GM21381 (cell line): ENCODE measurements around the gene ADI1.
A peak's percentile ranks its signal among the peaks of the same experiment; 100 is the strongest.
"Not testable (repeated sequence)": the region's sequence is repeated elsewhere in the genome, so short reads cannot be mapped to it uniquely, and the experiment has no call there.

Source experiments
- ATAC-seq: cut with Tn5 transposase; IDR thresholded peaks from one replicate; pipeline ENCODE4 v1.9.1; 2021; ENCODE audit warnings: mild to moderate bottlenecking, moderate library complexity; ENCODE audit not compliant: unreplicated experiment

ADI1 gene

DNA sequence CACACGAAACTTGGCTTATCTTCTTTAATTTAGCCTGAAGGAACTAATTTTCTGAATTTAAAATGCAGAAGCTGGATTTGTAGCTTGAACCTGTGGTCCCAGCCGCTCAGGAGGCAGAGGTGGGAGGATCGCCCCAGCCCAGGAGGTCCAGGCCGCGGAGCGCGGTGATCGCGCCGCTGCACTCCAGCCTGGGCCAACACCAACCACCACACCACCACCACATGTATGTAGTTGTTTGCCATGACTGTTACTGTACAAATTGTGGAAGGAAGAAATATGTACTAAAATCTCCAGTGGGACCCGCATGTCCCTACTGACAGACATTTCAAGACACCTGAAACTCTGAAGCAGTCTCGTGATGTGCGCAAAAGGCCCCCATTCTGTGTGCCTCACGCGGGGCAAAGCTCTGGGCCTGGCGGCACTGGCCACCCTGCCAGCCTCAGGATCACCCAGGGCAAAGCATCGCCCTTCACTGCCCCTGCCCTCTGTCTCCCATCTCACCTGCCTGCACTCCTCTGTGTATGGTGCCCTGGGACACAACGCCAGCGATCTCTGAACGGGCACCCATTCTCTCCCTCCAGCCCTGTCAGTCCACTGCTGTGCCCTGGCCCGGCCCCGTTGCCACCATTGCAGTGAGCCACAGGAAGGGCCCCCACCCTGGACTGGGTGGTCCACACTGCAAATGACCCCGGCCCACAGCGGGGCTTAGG lies 10.1 kb upstream of the ADI1 start:
- ATAC-seq: no peak

DNA sequence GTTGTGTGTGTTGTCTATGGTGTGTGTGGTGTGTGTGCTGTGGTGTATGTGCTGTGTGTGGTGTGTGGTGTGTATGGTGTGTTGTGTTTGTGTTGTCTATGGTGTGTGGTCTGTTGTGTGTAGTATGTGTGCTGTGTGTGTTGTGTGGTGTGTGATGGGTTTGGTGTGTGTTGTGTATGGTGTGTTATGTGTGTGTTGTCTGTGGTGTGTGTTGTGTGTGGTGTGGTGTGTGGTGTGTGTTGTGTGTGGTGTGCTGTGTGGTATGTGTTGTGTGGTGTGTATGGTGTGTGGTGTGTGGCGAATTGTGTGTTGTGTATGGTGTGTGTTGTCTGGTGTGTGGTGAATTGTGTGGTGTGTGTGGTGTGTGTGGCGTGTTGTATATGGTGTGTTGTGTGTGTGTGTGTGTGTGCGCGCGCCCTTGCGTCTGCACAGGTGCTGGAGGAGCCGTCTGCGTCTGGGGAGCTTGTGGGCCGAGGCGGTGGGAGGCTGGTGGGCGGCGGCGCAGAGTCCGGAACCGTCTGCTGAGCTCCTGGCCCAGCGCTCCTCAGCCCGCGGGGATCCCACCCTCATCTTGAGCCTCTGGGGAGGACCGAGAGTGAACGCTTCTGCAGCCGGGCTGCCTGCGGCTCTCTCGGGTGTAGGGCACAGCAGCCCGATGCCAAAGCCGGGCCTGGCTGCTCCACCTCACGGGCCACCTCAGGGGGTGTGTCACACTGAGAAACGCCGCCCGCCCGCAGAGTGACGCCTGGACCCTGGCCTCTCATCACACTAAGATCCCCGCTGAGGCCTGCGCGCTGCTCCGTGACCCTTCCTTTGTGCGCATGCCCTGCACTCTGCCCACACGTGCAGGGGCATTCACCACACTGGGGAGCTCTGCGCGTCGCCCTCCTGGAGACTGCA lies 8.8 kb upstream of the ADI1 start:
- no peak for ATAC-seq

DNA sequence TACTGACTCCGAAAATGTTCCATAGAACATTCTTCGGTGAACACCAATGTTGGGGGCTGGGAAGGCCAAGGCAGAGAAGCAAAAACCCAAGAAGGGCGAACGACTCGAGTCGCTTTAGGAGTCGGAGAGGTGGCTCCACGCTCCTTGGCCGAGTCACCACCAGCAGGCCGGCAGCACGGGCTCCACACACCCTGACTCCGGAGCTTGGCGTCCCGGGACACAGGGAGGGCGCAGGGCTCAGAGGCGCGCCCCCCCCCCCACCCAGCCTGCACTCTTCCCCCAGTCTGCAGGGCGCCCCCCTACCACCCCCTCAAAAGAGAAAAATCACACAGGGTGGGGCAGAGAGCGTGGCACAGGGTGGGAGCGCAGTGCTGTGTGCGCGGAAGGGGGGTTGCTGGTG lies 7.5 kb upstream of the ADI1 start:
- ATAC-seq: no peak

DNA sequence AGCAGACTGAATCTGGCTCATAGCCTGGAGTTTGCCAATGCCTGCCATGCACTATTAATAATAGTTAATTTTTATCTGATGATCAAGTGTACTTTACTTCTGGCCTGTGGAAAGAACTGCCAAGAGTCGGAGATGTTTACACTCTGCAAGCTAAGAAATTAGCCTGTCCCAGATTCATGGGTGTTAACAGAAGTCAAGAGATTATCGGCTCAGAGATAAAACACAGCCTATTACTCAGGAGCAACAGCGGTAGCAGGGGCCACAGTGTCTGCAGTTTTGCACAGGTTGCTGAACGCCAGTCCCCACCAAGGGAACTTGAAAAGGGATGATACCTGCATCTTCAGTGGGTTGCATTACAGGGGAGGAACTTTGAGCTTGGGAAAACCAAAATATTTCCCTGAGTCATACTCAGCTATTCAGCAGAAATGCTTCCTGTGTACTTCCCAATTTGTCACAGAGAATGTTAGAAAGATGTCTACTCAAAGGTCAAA lies 4.3 kb upstream of the ADI1 start:
- no peak for ATAC-seq

DNA sequence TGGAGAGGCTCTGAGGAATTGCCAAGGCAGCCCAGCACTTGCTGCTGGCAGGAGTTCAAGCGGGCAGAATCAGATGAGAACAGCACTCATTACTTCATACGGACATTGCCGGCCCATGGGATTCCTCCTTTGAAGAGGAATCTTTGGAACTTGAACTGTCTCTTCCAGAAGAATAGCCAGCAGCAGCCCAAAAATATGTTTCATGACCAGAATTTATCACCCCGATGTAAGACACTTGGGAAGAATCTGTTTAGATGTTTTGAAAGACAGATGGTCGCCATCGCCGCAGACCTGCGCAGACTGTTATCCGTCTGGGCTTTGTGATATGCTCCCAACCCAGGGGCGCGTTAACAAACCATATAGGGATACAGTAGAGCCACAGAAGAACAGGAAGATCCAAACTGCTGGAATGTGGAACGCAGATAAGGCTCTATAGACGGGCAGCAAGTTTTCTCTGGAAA lies 3.7 kb upstream of the ADI1 start:
- no peak for ATAC-seq

DNA sequence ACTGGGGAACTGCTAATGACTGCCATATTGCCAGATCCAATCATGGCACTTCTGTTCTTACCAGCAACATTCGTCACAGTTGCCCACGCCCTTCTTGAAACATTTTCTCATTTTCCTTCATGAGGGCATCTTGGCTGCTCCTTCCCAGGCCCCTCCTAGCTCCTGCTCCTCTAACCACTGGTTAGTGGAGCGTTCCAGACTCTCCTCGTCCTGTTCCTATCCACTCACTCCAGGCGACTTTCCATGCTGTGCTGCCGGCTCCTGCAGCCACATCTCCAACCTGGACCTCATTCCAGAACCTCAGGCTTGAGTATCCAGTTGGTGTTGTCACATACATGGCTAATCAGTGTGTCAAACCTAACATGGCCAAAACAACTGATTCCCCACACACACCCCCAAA lies 1.3 kb upstream of the ADI1 start:
- ATAC-seq: no peak

DNA sequence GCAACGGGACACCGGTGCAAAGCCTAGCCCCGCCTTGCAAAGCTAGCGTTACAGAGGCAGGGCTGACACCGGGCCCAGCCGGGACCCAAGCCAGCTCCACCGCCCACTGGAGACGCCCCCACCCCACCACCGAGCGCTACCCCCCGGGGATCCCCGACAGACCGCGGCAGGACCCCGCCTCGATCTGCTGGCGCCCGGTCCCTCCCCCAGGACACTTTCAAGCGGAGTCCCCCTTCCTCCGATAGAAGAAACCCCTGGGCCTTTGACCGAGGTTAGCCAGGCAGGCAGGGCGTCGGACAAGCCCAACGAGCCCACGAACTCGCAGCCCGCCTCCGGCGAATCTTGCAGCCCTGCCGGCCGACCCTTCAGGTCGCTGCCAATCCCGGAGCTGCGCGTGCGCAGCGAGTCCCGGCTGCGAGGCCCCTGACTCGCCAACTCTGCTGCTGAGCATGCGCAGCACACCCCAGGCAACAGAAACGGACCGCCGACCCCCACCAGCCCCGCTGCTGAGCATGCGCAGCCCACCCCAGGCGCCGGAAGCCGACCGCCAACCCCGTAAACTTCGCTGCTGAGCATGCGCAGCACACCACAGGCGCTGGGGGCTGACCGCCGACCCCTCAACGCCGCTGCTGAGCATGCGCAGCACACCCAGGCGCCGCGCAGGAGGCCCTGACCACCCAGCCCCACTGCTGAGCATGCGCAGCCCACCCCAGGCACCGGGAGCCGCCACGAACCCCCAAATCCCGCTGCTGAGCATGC lies 656 bp downstream of the ADI1 start:
- peak; percentile 77 for ATAC-seq

DNA sequence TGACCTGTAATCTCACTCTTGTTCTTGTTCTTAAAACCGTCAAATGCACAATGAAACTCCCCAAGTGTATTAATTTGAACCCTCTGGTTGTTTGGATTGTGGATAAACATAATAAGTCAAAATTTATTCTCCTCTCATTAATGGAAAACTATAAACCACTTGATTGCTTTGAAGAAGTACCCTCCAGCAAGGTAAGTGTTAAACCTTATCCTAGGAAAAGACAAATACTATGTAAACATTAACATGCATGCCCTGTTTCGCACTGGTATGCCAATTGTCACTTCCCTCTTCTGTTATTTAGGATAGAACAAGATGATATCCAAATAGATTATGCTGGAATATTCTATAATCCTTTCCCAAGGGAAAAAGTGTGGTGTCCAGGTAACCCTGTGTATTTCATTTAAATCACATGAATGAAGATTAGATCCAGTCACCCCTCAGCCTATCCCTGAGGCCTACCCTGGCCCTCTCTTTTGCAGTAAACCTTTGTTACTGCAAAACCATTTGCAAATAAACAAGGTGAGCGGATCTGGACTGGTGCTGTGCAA lies 1.3 kb downstream of the ADI1 start:
- ATAC-seq: no peak

DNA sequence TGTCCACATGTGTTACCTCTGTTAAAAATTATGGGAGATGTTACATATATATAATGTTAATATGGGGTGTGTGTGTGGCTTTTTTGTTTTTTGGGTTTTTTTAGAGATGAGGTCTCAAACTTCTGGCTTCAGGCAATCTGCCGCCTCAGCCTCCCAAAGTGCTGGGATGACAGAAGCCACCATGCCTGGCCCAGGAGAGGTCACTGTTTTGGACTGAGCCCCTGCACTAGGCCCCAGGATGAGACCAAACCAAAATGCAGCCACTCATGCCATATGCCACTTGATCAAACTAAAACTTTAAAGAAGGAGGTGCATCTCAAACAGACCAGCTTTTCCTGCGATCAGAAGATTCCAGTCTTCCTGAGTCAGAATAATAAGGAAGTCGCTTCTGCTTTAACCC lies 2.5 kb downstream of the ADI1 start:
- ATAC-seq: no peak

DNA sequence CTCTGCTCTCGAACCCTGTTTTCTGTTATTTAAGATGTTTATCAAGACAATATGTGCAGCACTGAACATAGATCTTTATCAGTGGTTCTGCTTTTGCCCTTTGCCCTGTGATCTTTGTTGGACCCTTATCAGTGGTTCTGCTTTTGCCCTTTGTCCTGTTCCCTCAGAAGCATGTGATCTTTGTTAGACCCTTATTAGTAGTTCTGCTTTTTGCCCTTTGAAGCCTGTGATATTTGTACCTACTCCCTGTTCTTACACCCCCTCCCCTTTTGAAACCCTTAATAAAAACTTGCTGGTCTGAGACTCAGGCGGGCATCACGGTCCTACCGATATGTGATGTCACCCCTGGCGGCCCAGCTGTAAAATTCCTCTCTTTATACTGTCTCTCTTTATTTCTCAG lies 3.9 kb downstream of the ADI1 start:
- not testable (repeated sequence) for ATAC-seq

DNA sequence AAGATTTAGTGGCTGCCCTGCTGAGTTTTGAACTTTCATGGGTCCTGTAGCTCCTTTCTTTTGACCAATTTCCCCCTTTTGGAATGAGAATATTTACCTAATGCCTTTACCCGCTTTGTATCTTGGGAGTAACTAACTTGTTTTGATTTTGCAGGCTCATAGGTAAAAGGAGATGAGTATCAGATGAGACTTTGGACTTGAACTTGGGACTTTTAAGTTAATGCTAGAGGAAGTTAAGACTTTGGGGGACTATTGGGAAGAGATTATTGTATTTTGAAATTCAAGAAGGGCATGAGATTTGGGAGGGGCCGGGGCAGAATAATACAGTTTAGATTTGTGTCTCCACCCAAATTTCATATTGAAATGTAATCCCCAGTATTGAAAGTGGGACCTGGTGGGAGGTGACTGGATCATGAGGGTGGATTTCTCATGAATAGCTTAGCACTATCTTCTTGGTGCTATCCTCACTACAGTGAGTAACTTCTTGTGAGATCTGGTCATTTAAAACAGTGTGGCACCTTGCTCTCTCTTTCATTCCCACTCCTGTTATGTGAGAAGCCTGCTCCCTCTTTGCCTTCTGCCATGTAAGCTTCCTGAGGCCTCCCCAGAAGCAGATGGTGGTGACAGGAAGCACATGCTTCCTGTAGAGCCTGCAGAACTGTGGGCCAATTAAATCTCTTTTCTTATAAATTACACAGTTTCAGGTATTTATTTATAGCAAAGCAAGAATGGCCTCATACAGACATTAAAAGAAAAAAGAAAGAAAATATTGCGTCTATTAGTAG lies 6.1 kb downstream of the ADI1 start:
- ATAC-seq: no peak

DNA sequence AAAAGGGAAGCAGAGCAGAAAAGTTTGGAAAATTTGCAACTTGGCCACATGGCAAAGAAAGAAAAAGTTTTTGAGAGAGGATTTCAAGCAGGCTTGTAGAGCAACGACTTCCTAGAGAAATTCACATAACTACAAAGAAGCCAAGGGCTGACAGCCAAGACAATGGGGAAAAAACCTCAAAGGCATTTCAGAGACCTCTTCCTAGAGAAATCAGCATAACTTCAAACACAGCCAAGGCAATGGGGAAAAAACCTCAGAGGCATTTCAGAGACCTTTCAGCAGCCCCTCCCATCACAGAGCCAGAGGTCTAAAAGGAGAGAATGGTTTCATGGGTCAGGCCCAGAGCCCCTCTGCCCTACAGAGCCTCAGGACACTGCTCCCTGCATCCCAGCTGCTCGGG lies 7.2 kb downstream of the ADI1 start:
- ATAC-seq: no peak

DNA sequence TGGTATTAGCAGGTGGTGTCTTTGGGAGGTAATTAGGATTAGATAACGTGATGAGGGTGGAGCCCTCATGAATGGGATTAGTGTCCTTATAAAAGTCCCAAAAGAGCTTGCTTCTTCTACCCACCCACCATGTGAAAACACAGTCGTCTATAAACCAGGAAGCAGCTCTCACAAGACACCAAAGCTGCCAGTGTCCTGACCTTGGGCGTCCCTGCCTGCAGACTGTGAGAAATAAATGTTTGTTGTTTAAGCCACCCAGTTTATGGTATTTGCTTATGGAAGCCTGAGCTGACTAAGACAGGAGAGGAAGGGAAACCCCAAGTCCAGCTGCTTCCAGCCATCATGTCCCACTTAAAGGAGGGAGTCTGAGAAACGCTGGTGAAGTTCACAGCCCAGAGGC lies 13.6 kb downstream of the ADI1 start:
- no peak for ATAC-seq

DNA sequence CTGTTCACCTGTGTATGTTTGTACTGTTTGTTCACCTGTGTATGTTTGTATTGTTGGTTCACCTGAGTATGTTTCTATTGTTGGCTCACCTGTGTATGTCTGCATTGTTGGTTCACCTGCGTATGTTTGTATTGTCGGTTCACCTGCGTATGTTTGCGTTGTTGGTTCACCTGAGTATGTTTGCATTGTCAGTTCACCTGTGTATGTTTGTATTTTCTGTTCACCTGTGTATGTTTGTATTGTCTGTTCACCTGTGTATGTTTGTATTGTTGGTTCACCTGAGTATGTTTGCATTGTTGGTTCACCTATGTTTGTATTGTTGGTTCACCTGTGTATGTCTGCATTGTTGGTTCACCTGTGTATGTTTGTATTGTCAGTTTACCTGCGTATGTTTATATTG lies 14.6 kb downstream of the ADI1 start:
- ATAC-seq: no peak

DNA sequence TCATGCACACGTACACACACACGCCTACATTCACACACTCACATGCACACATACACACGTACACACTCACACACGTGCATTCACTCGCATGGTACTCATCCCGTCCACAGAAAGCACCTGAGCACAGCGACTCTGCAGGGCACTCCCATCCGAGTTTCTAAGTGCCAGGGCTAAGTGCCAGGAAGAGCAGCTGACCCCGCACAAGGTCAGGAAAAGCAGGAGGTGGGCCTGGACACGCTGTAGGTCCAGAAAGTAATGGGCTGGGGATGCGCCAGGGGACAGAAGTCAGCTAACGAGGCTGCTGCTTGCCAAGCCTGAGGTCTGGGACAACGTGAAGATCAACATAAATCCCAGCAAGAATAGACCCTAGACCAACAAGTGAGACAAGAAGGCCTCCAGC lies 15.8 kb downstream of the ADI1 start:
- ATAC-seq: no peak

DNA sequence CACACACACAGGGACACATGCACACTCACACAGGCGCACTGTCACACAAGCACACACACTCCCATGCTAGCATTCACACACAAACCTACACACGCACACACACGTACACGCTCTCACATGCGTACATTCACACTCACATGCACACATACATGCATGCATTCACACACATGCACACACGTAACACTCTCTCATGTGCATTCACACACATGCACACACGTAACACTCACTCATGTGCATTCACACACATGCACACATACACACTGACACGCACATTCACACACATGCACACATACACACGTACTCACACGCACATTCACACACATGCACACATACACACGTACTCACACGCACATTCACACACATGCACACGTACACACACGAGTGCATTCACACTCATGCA lies 16.3 kb downstream of the ADI1 start:
- ATAC-seq: no peak

DNA sequence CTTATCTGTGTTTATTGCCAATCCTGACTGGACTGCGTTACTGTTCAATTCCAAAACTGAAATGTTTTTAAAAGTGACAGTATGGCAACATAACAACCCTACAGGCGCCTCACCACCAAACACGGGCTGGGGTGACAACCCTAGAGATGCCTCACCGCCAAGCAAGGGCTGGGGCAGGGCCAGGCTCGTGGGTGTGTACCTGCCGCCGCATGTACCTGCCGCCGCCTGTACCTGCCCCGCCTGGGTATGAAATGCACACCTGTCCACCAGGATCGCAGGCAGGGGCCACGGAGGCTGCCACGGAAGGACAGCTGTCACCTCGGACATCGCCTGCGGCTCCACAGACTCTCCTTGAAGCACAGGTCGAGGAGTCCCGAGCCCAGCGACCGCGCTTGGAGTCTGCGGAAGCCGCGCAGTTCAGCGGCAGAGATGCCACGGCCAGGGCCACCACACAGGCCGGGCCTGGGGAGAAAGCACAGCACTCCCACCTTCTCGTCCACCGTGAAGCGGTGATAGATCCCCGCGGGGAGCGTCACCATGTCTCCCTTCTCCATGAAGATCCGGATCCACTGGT lies 18.9 kb downstream of the ADI1 start:
- ATAC-seq: no peak

DNA sequence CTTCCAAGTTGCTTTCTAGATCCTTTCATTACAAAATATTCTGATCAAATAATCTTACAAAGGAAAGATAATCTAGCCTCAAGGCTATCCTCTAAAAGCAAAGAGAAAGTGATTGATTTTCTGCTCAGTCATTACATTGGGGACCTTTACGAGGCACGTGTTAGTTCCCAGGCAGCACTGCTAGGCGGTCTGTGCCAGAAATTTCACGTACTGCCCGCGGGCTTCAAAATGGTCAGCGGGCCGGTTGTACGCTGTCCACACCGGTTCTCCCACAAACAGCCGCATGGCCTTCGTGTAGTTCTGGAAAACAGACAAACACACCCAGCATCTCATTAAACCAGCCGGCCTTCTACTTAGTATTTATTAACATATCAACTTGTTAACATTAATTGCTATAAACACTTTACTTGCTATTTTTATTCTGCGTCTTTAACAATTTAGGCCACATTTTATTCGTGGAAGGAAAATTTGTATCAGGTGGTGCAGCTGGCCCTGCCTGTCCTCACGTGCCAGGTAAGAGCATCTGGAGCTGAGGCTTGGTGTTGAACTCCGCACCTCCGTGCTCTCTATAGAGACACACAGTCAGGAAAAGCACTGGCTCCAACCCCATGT lies 20.4 kb downstream of the ADI1 start:
- no peak for ATAC-seq

DNA sequence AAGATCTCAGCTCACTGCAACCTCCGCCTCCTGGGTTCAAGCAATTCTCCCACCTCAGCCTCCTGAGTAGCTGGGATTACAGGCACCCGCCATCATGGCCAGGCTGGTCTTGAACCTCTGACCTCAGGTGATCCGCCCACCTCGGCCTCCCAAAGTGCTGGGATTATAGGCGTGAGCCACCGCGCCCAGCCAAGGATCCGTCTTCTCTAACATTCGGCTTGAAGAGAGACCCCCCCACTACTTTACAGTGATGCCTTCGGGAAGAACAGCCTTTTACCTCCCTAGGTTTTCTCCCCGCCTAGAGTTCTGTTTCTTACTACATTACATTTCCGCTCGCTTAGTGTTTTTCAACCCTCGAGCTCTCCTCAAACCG lies 22.6 kb downstream of the ADI1 start:
- not testable (repeated sequence) for ATAC-seq
